GM12874 (cell line): ENCODE measurements around the gene IDI1.

Experiments
- CTCF ChIP-seq: IDR thresholded peaks from 2 replicates; pipeline ENCODE4 v1.5.1; 2011; ENCODE audit warnings: low read depth, mild to moderate bottlenecking, control low read depth, low read length, moderate library complexity; ENCODE audit not compliant: insufficient read depth

Gene IDI1

GRCh38 chr10:1024103-1024502 is 24.8 kb downstream of the IDI1 start:
- TF ChIP-seq CTCF, result no peak

- no peak for TF ChIP-seq CTCF
Observed at GRCh38 chr10:1022413-1022812, 26.5 kb downstream of the IDI1 start.

GRCh38 chr10:1020958-1021357 is 28.0 kb downstream of the IDI1 start:
- no peak for TF ChIP-seq CTCF

GRCh38 chr10:1020460-1020859 is 28.5 kb downstream of the IDI1 start:
- no peak for TF ChIP-seq CTCF

GRCh38 chr10:1019362-1019761 is 29.6 kb downstream of the IDI1 start:
- no peak for TF ChIP-seq CTCF

GRCh38 chr10:1015688-1016087 is 33.2 kb downstream of the IDI1 start:
- TF ChIP-seq CTCF, result no peak

GRCh38 chr10:1011696-1012095 is 37.2 kb downstream of the IDI1 start:
- no peak for TF ChIP-seq CTCF

- TF ChIP-seq CTCF, result no peak
Observed at GRCh38 chr10:1010703-1011102, 38.2 kb downstream of the IDI1 start.
